Mesenchymal stem cell (in vitro differentiated cells and primary cell): ENCODE data around the gene MAN2B2.

Experiments used
- DNase-seq: peaks from one replicate; pipeline ENCODE4 v3.0.0-alpha.2; 2013
- H2AFZ ChIP-seq: one replicate; pipeline ENCODE4 v1.6.1; 2013; ENCODE audit warnings: low read depth, mild to moderate bottlenecking, control low read depth, inconsistent platforms, low read length, moderate library complexity
- H2AK5ac ChIP-seq: 2 replicates; pipeline ENCODE4 v1.6.1; 2013; ENCODE audit warnings: low read length, moderate library complexity, mild to moderate bottlenecking, inconsistent platforms; ENCODE audit not compliant: severe bottlenecking
- H2BK120ac ChIP-seq: one replicate; pipeline ENCODE4 v1.6.1; 2013; ENCODE audit warnings: low read depth, mild to moderate bottlenecking, inconsistent platforms, low read length, moderate library complexity
- H2BK12ac ChIP-seq, 2 experiments: one replicate each; pipeline ENCODE4 v1.6.1; 2013; ENCODE audit warnings: inconsistent platforms in 2 of 2, low read length in 2 of 2, mild to moderate bottlenecking in 2 of 2, moderate library complexity in 2 of 2, control low read depth in 1 of 2
- H2BK15ac ChIP-seq: one replicate; pipeline ENCODE4 v1.6.1; 2013; ENCODE audit warnings: mild to moderate bottlenecking, low read depth, inconsistent platforms; ENCODE audit not compliant: poor library complexity, severe bottlenecking
- H2BK5ac ChIP-seq: 2 replicates; pipeline ENCODE4 v1.6.1; 2013; ENCODE audit warnings: low read depth, mild to moderate bottlenecking, low read length, control low read depth, inconsistent platforms; ENCODE audit not compliant: poor library complexity, severe bottlenecking
- H3K14ac ChIP-seq, 2 experiments: one replicate each; pipeline ENCODE4 v1.6.1; 2013; ENCODE audit warnings: inconsistent platforms in 2 of 2, low read length in 2 of 2, control low read depth in 1 of 2, mild to moderate bottlenecking in 1 of 2, moderate library complexity in 1 of 2
- H3K18ac ChIP-seq, 2 experiments: one replicate each; pipeline ENCODE4 v1.6.1; 2013; ENCODE audit warnings: inconsistent platforms in 2 of 2, low read length in 2 of 2, control low read depth in 1 of 2, low read depth in 1 of 2, mild to moderate bottlenecking in 1 of 2
- H3K23ac ChIP-seq, 2 experiments: one replicate each; pipeline ENCODE4 v1.6.1; 2013; ENCODE audit warnings: inconsistent platforms in 2 of 2, low read length in 2 of 2, mild to moderate bottlenecking in 2 of 2, moderate library complexity in 2 of 2, control low read depth in 1 of 2
- H3K27ac ChIP-seq: 2 replicates; pipeline ENCODE4 v1.5.1; 2013; ENCODE audit warnings: mild to moderate bottlenecking, moderate library complexity, low read length, control low read depth, inconsistent platforms; ENCODE audit not compliant: poor library complexity, severe bottlenecking
- H3K27me3 ChIP-seq, 2 experiments: 2 replicates each; pipeline versions ENCODE4 v1.6.1 to v1.7.0; 2013; ENCODE audit warnings: low read length in 2 of 2, mild to moderate bottlenecking in 2 of 2, moderate library complexity in 2 of 2, control low read depth in 1 of 2, inconsistent platforms in 1 of 2; ENCODE audit not compliant: control insufficient read depth in 1 of 2, insufficient read depth in 1 of 2
- H3K36me3 ChIP-seq, 2 experiments: 2 replicates each; pipeline versions ENCODE4 v1.6.1 to v1.7.0; 2013; ENCODE audit warnings: low read length in 2 of 2, control low read depth in 1 of 2, inconsistent platforms in 1 of 2, low read depth in 1 of 2, mild to moderate bottlenecking in 1 of 2; ENCODE audit not compliant: insufficient read depth in 2 of 2, control insufficient read depth in 1 of 2
- H3K4ac ChIP-seq, 2 experiments: one replicate each; pipeline ENCODE4 v1.6.1; 2013; ENCODE audit warnings: inconsistent platforms in 2 of 2, low read length in 2 of 2, mild to moderate bottlenecking in 2 of 2, moderate library complexity in 2 of 2, control low read depth in 1 of 2, low read depth in 1 of 2
- H3K4me1 ChIP-seq: 2 replicates; pipeline ENCODE4 v1.6.1; 2013; ENCODE audit warnings: low read depth, low read length, control low read depth; ENCODE audit not compliant: control insufficient read depth, insufficient read depth
- H3K4me2 ChIP-seq: 2 replicates; pipeline ENCODE4 v1.6.1; 2013; ENCODE audit warnings: low read length, mild to moderate bottlenecking, inconsistent platforms; ENCODE audit not compliant: poor library complexity, severe bottlenecking
- H3K4me3 ChIP-seq, 2 experiments: 2 replicates each; pipeline versions ENCODE4 v1.5.1 to v1.7.0; 2013; ENCODE audit warnings: low read length in 2 of 2, mild to moderate bottlenecking in 2 of 2, control low read depth in 1 of 2, low read depth in 1 of 2; ENCODE audit not compliant: insufficient read depth in 1 of 2
- H3K79me1 ChIP-seq: replicated peaks from 2 replicates; pipeline ENCODE4 v1.6.1; 2013; ENCODE audit warnings: mild to moderate bottlenecking, control low read depth, low read length, inconsistent platforms; ENCODE audit not compliant: poor library complexity, severe bottlenecking
- H3K9ac ChIP-seq: 2 replicates; pipeline ENCODE4 v1.7.0; 2013; ENCODE audit warnings: mild to moderate bottlenecking, low read length, moderate library complexity
- H3K9me3 ChIP-seq: 2 replicates; pipeline ENCODE4 v1.7.0; 2013; ENCODE audit warnings: mild to moderate bottlenecking, low read length; ENCODE audit not compliant: control insufficient read depth
- H4K8ac ChIP-seq: one replicate; pipeline ENCODE4 v1.6.1; 2013; ENCODE audit warnings: inconsistent platforms, mild to moderate bottlenecking, low read length, moderate library complexity
- H4K91ac ChIP-seq: one replicate; pipeline ENCODE4 v1.6.1; 2013; ENCODE audit warnings: mild to moderate bottlenecking, low read length, inconsistent platforms
- WGBS: methylation state at CpG from one replicate; pipeline ENCODE4 v1.1.7; 2013; ENCODE audit warnings: mixed read lengths; 5-methylcytosine and 5-hydroxymethylcytosine counted together

The MAN2B2 gene

DNA sequence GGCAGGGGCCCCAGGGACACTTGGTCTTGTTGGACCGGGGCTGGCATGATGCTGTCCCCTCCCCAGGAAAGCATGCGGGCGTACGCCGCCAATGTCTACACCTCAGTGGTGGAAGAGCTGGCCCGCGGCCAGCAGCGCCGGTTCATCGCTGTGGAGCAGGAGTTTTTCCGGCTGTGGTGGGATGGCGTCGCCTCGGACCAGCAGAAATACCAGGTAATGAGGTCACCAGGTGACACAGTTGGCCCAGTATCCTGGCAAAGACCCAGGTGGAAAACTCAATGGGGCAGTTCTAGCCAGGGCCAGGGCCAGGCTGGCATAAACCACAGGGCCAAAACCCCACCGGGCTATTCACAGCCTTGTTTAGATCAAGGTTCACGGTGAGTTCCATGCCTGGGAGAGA is 1.5 kb downstream of the MAN2B2 start:
- H3K4me1 ChIP-seq = peaks cover 16% of the 10 kb centered on the region
- H4K8ac ChIP-seq = no peak overlapping the region
- H2BK120ac ChIP-seq = no peak overlapping the region
- DNase-seq = no peak
- no peak overlapping the region for H3K9ac ChIP-seq
- no peak overlapping the region for H2BK5ac ChIP-seq
- H3K79me1 ChIP-seq = peaks cover 15% of the 10 kb centered on the region
- H3K27ac ChIP-seq = no peak overlapping the region
- H3K4ac ChIP-seq = no peak overlapping the region
- no peak overlapping the region for H3K4me3 ChIP-seq
- peaks cover 7 to 25% of the 10 kb centered on the region in 2 experiments for H3K27me3 ChIP-seq
- H3K14ac ChIP-seq = no peak overlapping the region
- no peak overlapping the region for H3K4me2 ChIP-seq
- no peak overlapping the region for H3K23ac ChIP-seq
- H3K9me3 ChIP-seq = peaks cover 2% of the 10 kb centered on the region
- H3K18ac ChIP-seq = no peak overlapping the region
- WGBS = 97% methylated on average over 16 of the region's 16 CpGs
- H4K91ac ChIP-seq = no peak overlapping the region
- H3K36me3 ChIP-seq = peaks cover 42 to 51% of the 10 kb centered on the region in 2 experiments
- H2BK15ac ChIP-seq = no peak overlapping the region
- H2AFZ ChIP-seq = no peak overlapping the region
- no peak overlapping the region for H2BK12ac ChIP-seq
- no peak overlapping the region for H2AK5ac ChIP-seq

DNA sequence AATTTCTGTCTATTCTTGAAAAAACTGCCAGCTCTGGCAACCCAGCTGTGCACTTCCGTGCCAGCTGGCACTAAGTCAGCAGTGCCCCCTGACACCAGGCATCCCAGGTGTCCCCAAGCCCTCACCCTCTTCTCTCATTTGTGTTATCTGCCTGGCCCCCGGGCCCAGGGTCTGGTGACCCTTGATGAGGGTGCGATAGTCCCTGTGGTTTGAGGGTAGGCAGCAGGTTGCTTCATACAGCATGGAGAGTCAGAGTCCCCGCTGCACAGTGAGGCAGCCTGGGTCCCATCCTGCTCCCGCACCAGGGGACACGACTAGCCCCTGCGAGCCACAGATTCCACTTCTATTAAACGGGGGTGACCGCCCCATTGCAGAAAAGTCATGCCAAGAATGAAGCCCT is 1.9 kb downstream of the MAN2B2 start:
- no peak overlapping the region for H3K14ac ChIP-seq
- H3K18ac ChIP-seq = no peak overlapping the region
- no peak overlapping the region for H3K23ac ChIP-seq
- H2BK120ac ChIP-seq = no peak overlapping the region
- DNase-seq = no peak
- H3K4ac ChIP-seq = no peak overlapping the region
- no peak overlapping the region for H3K4me3 ChIP-seq
- WGBS = 97% methylated on average over 9 of the region's 9 CpGs
- no peak overlapping the region for H2AK5ac ChIP-seq
- H4K8ac ChIP-seq = no peak overlapping the region
- H3K79me1 ChIP-seq = peaks cover 15% of the 10 kb centered on the region
- no peak overlapping the region for H2BK15ac ChIP-seq
- no peak overlapping the region for H3K27ac ChIP-seq
- no peak overlapping the region for H2BK5ac ChIP-seq
- no peaks in the 10 kb centered on the region for H3K9me3 ChIP-seq
- H3K4me1 ChIP-seq = peaks cover 16% of the 10 kb centered on the region
- H3K9ac ChIP-seq = no peak overlapping the region
- H3K4me2 ChIP-seq = no peak overlapping the region
- peaks cover 46 to 55% of the 10 kb centered on the region in 2 experiments for H3K36me3 ChIP-seq
- H4K91ac ChIP-seq = no peak overlapping the region
- H2BK12ac ChIP-seq = no peak overlapping the region
- H3K27me3 ChIP-seq = peaks cover 7 to 21% of the 10 kb centered on the region in 2 experiments
- H2AFZ ChIP-seq = no peak overlapping the region

DNA sequence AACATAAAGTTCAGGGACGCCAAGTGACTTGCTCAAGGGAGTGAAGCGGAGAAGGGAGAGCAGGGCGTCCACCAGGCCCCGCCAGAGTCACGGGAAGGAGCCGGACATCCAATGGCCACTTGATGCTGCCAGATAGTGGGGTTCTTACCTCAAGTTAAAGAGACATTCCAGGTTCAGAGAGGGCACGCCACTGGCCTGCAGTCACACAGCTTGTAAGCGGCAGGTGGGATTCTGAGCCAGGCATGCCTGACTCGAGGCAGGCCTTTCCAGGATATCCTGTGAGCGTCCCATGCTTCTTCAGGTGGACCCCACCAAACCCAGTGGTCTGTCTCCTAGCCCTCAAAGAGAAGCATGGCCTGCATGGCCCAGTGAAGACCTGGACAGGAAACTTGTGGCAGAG is 2.4 kb downstream of the MAN2B2 start:
- H2BK120ac ChIP-seq = no peak overlapping the region
- H3K4ac ChIP-seq = no peak overlapping the region
- H4K8ac ChIP-seq = no peak overlapping the region
- H3K36me3 ChIP-seq = peaks cover 50 to 59% of the 10 kb centered on the region in 2 experiments
- no peak overlapping the region for H2AK5ac ChIP-seq
- H3K4me1 ChIP-seq = peaks cover 16% of the 10 kb centered on the region
- no peaks in the 10 kb centered on the region for H3K9me3 ChIP-seq
- H4K91ac ChIP-seq = no peak overlapping the region
- no peak overlapping the region for H3K23ac ChIP-seq
- no peak overlapping the region for H2AFZ ChIP-seq
- WGBS = 95% methylated on average over 10 of the region's 10 CpGs
- H3K79me1 ChIP-seq = peaks cover 15% of the 10 kb centered on the region
- H3K27me3 ChIP-seq = peaks cover 7 to 18% of the 10 kb centered on the region in 2 experiments
- no peak overlapping the region for H3K27ac ChIP-seq
- H2BK5ac ChIP-seq = no peak overlapping the region
- no peak overlapping the region for H3K14ac ChIP-seq
- no peak for DNase-seq
- no peak overlapping the region for H3K4me2 ChIP-seq
- H2BK15ac ChIP-seq = no peak overlapping the region
- no peak overlapping the region for H3K9ac ChIP-seq
- no peak overlapping the region for H3K18ac ChIP-seq
- H2BK12ac ChIP-seq = no peak overlapping the region
- H3K4me3 ChIP-seq = no peak overlapping the region

GRCh38 chr4:6578221-6578620 is 3.2 kb downstream of the MAN2B2 start:
- Histone ChIP-seq H3K4me2 (no peak overlapping the region), H3K4me3 (no peak overlapping the region), H3K79me1 (peaks cover 15% of the 10 kb centered on the region), H2BK12ac (no peak overlapping the region), H3K27me3 (peaks cover 7 to 10% of the 10 kb centered on the region in 2 experiments), H3K36me3 (peaks cover 56 to 65% of the 10 kb centered on the region in 2 experiments), H2AK5ac (no peak overlapping the region), H3K4ac (no peak overlapping the region), H4K8ac (no peak overlapping the region), H3K18ac (no peak overlapping the region), H3K9ac (no peak overlapping the region), H2BK5ac (no peak overlapping the region), H2AFZ (no peak overlapping the region), H2BK120ac (no peak overlapping the region), H3K14ac (no peak overlapping the region), H3K23ac (no peak overlapping the region), H3K4me1 (peaks cover 16% of the 10 kb centered on the region), H4K91ac (no peak overlapping the region), H3K27ac (no peak overlapping the region), H2BK15ac (no peak overlapping the region), H3K9me3 (no peaks in the 10 kb centered on the region)
- DNase-seq = no peak
- WGBS = 94% methylated on average over 9 of the region's 9 CpGs
